ENCODE measurements around the gene TTLL11. TPM values are rescaled to one million over a fixed set of nuclear protein-coding genes. Genes with fewer than 3 reads are reported as not detected.

Gene TTLL11
- total RNA-seq, 1 donor from 2014 or later: 23.6 TPM

GRCh38 chr9:121866927-121867326 is 226.2 kb downstream of the TTLL11 start:
- FAIRE-seq (no peak), DNase-seq (ENCODE audit: low spot score in 2 of 2) (no peak)

GRCh38 chr9:121865884-121866283 is 227.2 kb downstream of the TTLL11 start:
- DNase-seq (ENCODE audit: low spot score in 2 of 2) (no peak), FAIRE-seq (no peak)

GRCh38 chr9:121865060-121865459 is 228.0 kb downstream of the TTLL11 start:
- FAIRE-seq (no peak), DNase-seq (ENCODE audit: low spot score in 2 of 2) (no peak)

- FAIRE-seq (no peak), DNase-seq (ENCODE audit: low spot score in 2 of 2) (no peak)
Observed at GRCh38 chr9:121863955-121864354, 229.2 kb downstream of the TTLL11 start.

- no peak for FAIRE-seq
- no peak for DNase-seq (ENCODE audit: low spot score in 2 of 2)
Observed at GRCh38 chr9:121862371-121863332, 230.5 kb downstream of the TTLL11 start.

GRCh38 chr9:121861501-121862180 is 231.5 kb downstream of the TTLL11 start:
- peak in 1 of 2 donors; percentile 47 for DNase-seq (ENCODE audit: low spot score in 2 of 2)
- FAIRE-seq: no peak

- FAIRE-seq: no peak
- no peak for DNase-seq (ENCODE audit: low spot score in 2 of 2)
Observed at GRCh38 chr9:121860744-121861143, 232.4 kb downstream of the TTLL11 start.

GRCh38 chr9:121860213-121860612 is 232.9 kb downstream of the TTLL11 start:
- DNase-seq (ENCODE audit: low spot score in 2 of 2) (no peak), FAIRE-seq (no peak)

GRCh38 chr9:121859646-121860045 is 233.5 kb downstream of the TTLL11 start:
- FAIRE-seq (no peak), DNase-seq (ENCODE audit: low spot score in 2 of 2) (no peak)

- DNase-seq (ENCODE audit: low spot score in 2 of 2): no peak
- FAIRE-seq: no peak
Observed at GRCh38 chr9:121858788-121859187, 234.3 kb downstream of the TTLL11 start.

GRCh38 chr9:121857928-121858327 is 235.2 kb downstream of the TTLL11 start:
- FAIRE-seq: no peak
- DNase-seq (ENCODE audit: low spot score in 2 of 2): no peak

- no peak for FAIRE-seq
- DNase-seq (ENCODE audit: low spot score in 2 of 2): no peak
Observed at GRCh38 chr9:121855476-121855875, 237.6 kb downstream of the TTLL11 start.

- DNase-seq (ENCODE audit: low spot score in 2 of 2): no peak
- no peak for FAIRE-seq
Observed at GRCh38 chr9:121853617-121854395, 239.3 kb downstream of the TTLL11 start.

- FAIRE-seq: no peak
- no peak for DNase-seq (ENCODE audit: low spot score in 2 of 2)
Observed at GRCh38 chr9:121852651-121853616, 240.2 kb downstream of the TTLL11 start.

GRCh38 chr9:121852241-121852640 is 240.9 kb downstream of the TTLL11 start:
- DNase-seq (ENCODE audit: low spot score in 2 of 2) (no peak), FAIRE-seq (no peak)

- FAIRE-seq: no peak
Observed at GRCh38 chr9:121851641-121852091, 241.4 kb downstream of the TTLL11 start.

GRCh38 chr9:121850366-121850765 is 242.7 kb downstream of the TTLL11 start:
- DNase-seq (ENCODE audit: low spot score in 2 of 2) (no peak), FAIRE-seq (no peak)

More at GRCh38 chr9:121851641-121852091, 241.4 kb downstream of the TTLL11 start:
- DNase-seq (ENCODE audit: low spot score in 2 of 2): no peak

GRCh38 chr9:121849554-121849953 is 243.6 kb downstream of the TTLL11 start:
- FAIRE-seq (no peak), DNase-seq (ENCODE audit: low spot score in 2 of 2) (no peak)

- FAIRE-seq (no peak), DNase-seq (ENCODE audit: low spot score in 2 of 2) (no peak)
Observed at GRCh38 chr9:121844562-121844961, 248.5 kb downstream of the TTLL11 start.

All from frontal cortex (tissue), 4 donors.